NCI-H1417 treated with DMSO at 0.1 percent for 48 hours (cell line): Measurements from ENCODE around the gene STK39.
"Not testable (repeated sequence)": the region's sequence is repeated elsewhere in the genome, so short reads cannot be mapped to it uniquely, and the experiment has no call there.

ENCODE experiments used
- DNase-seq: peaks from one replicate; lab custom pipeline; 2025; lab: John Stamatoyannopoulos, UW

STK39 gene

GRCh38 chr2:168042127-168042824, 205.1 kb downstream of the STK39 start:
- DNase-seq = not testable (repeated sequence)

GRCh38 chr2:168039881-168040280, 207.5 kb downstream of the STK39 start:
- no peak for DNase-seq

- DNase-seq = no peak
Observed at GRCh38 chr2:168037778-168038177, 209.6 kb downstream of the STK39 start.

- DNase-seq = no peak
Observed at GRCh38 chr2:168035458-168035857, 211.9 kb downstream of the STK39 start.

GRCh38 chr2:168034616-168035015, 212.8 kb downstream of the STK39 start:
- no peak for DNase-seq

GRCh38 chr2:168033966-168034365, 213.4 kb downstream of the STK39 start:
- DNase-seq = no peak

GRCh38 chr2:168032091-168032490, 215.3 kb downstream of the STK39 start:
- DNase-seq = no peak

GRCh38 chr2:168030862-168031624, 216.4 kb downstream of the STK39 start:
- no peak for DNase-seq

GRCh38 chr2:168029071-168029470, 218.3 kb downstream of the STK39 start:
- no peak for DNase-seq

- no peak for DNase-seq
Observed at GRCh38 chr2:168028362-168028761, 219.0 kb downstream of the STK39 start.

- no peak for DNase-seq
Observed at GRCh38 chr2:168025487-168026202, 221.8 kb downstream of the STK39 start.

GRCh38 chr2:168024459-168024858, 222.9 kb downstream of the STK39 start:
- DNase-seq = no peak

GRCh38 chr2:168021800-168022587, 225.4 kb downstream of the STK39 start:
- no peak for DNase-seq

- no peak for DNase-seq
Observed at GRCh38 chr2:168015274-168015953, 232.0 kb downstream of the STK39 start.

- DNase-seq = no peak
Observed at GRCh38 chr2:168009900-168010299, 237.5 kb downstream of the STK39 start.

- DNase-seq = no peak
Observed at GRCh38 chr2:168008646-168009195, 238.7 kb downstream of the STK39 start.

- no peak for DNase-seq
Observed at GRCh38 chr2:168006498-168006897, 240.9 kb downstream of the STK39 start.

- no peak for DNase-seq
Observed at GRCh38 chr2:168005586-168005985, 241.8 kb downstream of the STK39 start.

GRCh38 chr2:168003876-168004275, 243.5 kb downstream of the STK39 start:
- DNase-seq = no peak

GRCh38 chr2:168002021-168002553, 245.3 kb downstream of the STK39 start:
- DNase-seq = no peak

- DNase-seq = no peak
Observed at GRCh38 chr2:167992278-167992677, 255.1 kb downstream of the STK39 start.
